ENCODE data around the gene SWT1.
"Not testable (repeated sequence)": the region's sequence is repeated elsewhere in the genome, so short reads cannot be mapped to it uniquely, and the experiment has no call there.

Gene SWT1

GRCh38 chr1:185250063-185250462, 93.1 kb downstream of the SWT1 start:
- no peak for DNase-seq

DNA sequence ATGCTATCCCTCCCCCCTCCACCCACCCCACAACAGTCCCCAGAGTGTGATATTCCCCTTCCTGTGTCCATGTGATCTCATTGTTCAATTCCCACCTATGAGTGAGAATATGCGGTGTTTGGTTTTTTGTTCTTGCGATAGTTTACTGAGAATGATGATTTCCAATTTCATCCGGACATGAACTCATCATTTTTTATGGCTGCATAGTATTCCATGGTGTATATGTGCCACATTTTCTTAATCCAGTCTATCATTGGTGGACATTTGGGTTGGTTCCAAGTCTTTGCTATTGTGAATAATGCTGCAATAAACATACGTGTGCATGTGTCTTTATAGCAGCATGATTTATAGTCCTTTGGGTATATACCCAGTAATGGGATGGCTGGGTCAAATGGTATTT, 95.0 kb downstream of the SWT1 start:
- DNase-seq = not testable (repeated sequence)

DNA sequence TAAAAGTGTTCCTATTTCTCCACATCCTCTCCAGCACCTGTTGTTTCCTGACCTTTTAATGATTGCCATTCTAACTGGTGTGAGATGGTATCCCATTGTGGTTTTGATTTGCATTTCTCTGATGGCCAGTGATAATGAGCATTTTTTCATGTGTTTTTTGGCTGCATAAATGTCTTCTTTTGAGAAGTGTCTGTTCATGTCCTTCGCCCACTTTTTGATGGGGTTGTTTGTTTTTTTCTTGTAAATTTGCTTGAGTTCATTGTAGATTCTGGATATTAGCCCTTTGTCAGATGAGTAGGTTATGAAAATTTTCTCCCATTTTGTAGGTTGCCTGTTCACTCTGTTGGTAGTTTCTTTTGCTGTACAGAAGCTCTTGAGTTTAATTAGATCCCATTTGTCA, 95.4 kb downstream of the SWT1 start:
- DNase-seq = not testable (repeated sequence)

DNA sequence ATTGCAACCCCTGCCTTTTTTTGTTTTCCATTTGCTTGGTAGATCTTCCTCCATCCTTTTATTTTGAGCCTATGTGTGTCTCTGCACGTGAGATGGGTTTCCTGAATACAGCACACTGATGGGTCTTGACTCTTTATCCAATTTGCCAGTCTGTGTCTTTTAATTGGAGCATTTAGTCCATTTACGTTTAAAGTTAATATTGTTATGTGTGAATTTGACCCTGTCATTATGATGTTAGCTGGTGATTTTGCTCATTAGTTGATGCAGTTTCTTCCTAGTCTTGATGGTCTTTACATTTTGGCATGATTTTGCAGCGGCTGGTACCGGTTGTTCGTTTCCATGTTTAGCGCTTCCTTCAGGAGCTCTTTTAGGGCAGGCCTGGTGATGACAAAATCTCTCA, 98.6 kb downstream of the SWT1 start:
- not testable (repeated sequence) for DNase-seq

DNA sequence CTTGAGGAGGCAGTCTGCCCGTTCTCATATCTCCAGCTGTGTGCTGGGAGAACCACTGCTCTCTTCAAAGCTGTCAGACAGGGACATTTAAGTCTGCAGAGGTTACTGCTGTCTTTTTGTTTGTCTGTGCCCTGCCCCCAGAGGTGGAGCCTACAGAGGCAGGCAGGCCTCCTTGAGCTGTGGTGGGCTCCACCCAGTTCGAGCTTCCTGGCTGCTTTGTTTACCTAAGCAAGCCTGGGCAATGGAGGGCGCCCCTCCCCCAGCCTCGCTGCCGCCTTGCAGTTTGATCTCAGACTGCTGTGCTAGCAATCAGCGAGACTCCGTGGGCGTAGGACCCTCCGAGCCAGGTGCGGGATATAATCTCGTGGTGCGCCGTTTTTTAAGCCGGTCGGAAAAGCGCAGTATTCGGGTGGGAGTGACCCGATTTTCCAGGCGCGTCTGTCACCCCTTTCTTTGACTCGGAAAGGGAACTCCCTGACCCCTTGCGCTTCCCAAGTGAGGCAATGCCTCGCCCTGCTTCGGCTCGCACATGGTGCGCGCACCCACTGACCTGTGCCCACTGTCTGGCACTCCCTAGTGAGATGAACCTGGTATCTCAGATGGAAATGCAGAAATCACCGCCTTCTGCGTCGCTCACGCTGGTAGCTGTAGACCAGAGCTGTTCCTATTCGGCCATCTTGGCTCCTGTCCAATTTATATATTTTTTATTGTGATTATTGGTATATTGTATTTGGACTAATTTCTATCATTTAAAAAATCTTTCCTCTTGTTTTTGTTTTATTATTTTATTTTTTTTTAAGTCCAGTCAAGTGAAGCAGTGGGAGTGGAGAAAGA, 100.4 kb downstream of the SWT1 start:
- not testable (repeated sequence) for DNase-seq

GRCh38 chr1:185257950-185258208, 100.9 kb downstream of the SWT1 start:
- no peak for DNase-seq

DNA sequence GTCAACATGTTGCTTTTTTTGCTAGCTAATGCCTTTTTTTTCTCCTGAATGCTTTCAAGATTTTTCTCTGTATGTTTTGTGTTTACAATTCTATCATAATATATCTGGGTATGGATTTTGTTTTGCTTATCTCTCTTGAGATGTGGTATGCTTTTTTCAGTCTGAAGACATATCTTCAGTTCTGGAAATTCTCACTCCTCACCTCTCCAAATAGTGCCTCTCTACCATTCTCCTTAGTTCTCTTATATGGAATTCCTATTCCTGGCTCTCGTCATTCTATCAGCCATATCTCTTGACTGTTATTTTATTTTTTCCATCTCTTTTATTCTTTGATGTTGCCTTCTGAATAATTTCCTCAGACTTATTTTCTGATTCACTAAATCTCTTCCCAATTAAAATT, 101.7 kb downstream of the SWT1 start:
- no peak for DNase-seq

DNA sequence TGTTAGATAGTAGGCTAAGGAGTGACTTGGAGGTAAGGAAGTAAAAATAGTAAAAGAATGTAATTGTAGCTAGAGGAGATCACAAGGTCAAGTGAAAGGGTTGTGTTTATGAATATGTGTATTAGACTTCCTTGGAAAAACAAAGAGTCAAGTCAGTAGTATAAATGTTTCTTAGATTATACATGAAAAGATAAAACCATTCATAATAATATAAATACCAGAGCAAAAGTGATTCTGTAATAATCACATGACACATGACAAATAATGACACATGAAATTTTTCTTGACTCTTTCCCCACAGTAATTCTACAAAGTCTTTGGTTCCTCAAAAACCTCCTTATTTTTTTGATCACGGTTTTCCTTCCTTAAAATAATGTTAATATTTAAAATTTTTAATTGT, 103.6 kb downstream of the SWT1 start:
- DNase-seq = no peak

DNA sequence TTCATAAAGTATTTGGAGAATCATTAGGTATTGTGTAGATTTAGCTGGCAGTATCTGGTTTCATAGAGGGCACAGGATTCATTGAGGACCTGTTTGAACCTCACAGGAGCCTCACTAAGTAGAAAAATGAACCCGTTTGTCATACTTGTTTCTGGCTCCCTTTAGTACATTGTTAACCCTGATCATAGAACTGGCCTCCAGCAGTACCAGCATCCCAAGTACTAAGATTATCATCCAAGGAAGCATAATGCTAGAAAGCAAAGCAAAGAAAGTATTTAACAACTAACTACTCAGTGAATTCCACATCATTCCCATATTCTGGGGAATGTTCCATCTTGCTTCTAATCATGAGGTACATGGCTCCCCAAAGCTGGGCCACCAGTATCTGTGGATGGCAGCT, 105.2 kb downstream of the SWT1 start:
- DNase-seq = no peak

- DNase-seq = no peak
Observed at GRCh38 chr1:185263292-185263691, 106.3 kb downstream of the SWT1 start.

DNA sequence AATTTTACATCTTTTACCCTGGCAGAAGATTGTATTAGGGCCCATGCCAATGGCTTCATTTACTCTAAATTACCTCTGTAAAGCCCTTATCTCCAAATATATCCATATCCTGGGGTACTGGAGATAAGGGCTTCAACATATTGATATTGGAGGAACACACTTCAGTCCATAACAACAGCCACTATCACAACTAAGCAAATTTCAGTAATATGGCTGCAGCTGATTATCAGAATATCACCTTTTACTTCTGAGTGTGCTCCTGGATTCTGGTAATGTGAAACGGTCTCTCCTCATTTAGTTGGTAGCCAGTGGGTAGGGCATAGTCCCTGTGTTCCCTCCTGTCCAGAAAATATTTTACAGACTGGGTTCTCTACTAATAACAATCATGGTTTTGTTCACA, 106.8 kb downstream of the SWT1 start:
- no peak for DNase-seq

GRCh38 chr1:185265314-185265713, 108.3 kb downstream of the SWT1 start:
- no peak for DNase-seq

DNA sequence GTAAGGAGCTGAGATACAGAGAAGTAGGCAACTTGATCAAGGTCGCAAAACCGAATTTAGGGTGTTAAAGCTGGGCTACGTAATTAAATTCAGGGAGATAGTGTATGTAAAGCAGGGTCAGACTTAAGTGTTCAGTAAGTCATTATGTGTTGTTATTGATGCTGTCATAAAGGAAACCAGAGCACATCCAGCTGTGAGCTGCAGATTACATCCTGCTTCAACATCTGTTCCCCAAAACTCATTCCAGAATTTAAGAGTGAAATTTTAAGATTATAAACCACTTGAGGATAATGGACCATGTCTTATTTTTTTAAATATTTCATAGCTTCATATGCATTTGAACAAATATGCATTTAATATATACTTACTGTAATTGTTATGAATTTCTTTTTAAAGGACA, 110.3 kb downstream of the SWT1 start:
- no peak for DNase-seq

DNA sequence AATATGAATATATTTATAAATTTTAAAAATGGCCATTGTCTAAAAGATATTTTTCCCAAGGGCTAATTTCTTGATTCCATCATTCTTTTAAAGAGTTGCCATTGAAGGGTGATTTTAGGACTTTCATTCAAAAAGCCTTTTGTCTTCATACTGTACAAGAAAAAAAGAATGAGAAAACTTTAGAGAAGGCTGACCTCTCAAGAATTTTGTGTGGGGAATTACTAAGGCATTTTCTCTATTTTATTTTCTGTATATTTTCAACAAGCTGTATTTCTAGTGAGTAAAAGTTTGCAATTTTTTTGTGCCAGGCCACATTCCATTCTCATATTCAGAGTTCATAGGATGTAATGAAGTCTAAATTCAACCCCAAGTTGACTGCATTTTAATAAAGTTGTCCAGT, 110.7 kb downstream of the SWT1 start:
- no peak for DNase-seq

- no peak for DNase-seq
Observed at GRCh38 chr1:185268352-185268751, 111.4 kb downstream of the SWT1 start.

DNA sequence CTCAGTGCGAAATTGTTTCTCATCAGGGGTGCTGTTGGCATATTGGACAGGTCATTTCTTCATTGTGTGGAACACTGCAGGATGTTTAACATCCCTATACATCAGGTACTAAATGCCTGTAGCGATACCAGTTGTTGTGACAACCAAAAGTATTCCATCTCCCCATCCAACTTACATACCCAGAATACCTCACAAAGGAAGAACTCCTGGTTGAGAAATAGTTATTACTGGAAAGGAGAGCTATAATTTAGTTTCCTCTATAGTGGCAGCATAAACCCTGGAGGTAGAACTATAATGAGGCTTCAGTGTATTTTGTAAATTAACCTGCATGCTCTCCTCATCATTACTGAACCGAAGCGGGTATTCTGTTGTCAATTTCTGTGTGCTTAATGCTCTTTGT, 115.0 kb downstream of the SWT1 start:
- DNase-seq = no peak

GRCh38 chr1:185279571-185279970, 122.6 kb downstream of the SWT1 start:
- no peak for DNase-seq

- no peak for DNase-seq
Observed at GRCh38 chr1:185280589-185280988, 123.6 kb downstream of the SWT1 start.

GRCh38 chr1:185281245-185281644, 124.3 kb downstream of the SWT1 start:
- no peak for DNase-seq

DNA sequence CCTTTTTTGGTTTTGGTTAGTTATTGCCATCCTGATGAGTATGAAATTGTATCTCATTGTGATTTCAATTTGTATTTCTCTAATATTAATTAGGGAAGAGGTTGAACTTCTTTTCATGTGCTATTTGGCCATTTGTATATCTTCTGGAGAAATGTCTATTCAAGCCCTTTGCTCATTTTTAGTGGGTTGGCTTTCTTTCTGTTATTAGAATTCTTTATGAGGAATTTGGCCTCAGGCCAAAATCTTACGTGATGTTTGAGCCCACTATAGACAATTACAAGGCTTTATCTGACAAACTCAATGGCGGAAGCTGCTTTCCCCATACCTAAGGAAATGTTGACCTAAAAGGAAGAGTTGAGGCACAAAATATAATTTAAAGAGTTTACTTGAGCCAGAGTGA, 127.1 kb downstream of the SWT1 start:
- DNase-seq = no peak

DNA sequence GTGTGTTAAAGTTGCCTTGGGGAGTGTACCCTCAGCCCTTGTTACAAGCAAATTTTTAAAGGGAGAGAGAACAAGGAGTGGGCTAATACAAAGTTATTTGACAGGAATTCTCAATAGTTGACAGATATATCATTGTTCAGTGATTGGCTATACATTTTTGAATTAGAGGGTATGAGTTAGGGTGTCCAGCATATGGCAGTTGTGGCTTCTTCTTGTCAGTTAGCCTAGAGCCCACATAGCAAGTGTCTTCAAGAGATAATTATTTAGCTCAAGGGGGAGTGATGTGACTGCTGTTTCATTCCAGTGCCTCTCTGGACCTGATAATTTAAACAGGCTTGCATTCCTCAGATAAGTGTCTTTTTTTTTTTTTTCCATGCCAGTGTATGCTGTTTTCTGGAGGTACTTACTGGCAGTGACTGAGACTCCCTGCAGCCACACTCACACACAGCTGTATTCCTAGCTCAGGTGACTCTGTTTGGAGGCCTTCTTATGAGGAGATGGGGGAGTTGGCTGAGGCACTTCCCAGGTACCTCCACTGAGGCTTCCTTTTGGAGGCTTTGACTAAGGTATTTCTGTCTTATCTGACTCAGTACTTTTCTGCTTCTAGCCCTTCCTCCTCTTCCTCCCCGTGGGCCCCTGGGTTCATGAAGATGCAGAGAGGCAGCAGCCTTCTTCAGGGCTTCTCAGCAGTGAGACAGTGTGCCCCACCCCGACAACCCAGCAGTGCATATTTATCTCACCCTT, 127.7 kb downstream of the SWT1 start:
- DNase-seq = no peak

GRCh38 chr1:185287451-185287850, 130.5 kb downstream of the SWT1 start:
- no peak for DNase-seq

- no peak for DNase-seq
Observed at GRCh38 chr1:185288435-185288834, 131.5 kb downstream of the SWT1 start.

GRCh38 chr1:185289880-185290279, 132.9 kb downstream of the SWT1 start:
- no peak for DNase-seq

- no peak for DNase-seq
Observed at GRCh38 chr1:185291159-185291558, 134.2 kb downstream of the SWT1 start.

Measured in NCI-H1694 (cell line).